Endothelial cell of umbilical vein (primary cell): Measurements from ENCODE around the gene DENND1A. TPM values are rescaled to one million over a fixed set of nuclear protein-coding genes. Genes with fewer than 3 reads are reported as not detected.

ENCODE experiments used
- BruUV-seq: library from RNA; stranded (reverse); fragments of 400-500 nt; replicated peaks from 2 replicates; lab custom pipeline; 2021; lab: Mats Ljungman, UMichigan
- CTCF ChIA-PET: fragments of 300-600, 350-600 bp; sonication (Branson Sonifier 250); formaldehyde crosslinking; loops from one replicate; lab custom pipeline; 2021; ENCODE audit warnings: antibody characterized with exemption, inconsistent platforms; lab: Charles Lee
- POLR2A ChIA-PET: fragments of 300-600, 350-600 bp; sonication (Branson Sonifier 250); formaldehyde crosslinking; loops from one replicate; lab custom pipeline; 2021; ENCODE audit warnings: antibody characterized with exemption, inconsistent platforms; lab: Charles Lee
- DNase-seq: peaks from one replicate; pipeline ENCODE4 v3.0.0-alpha.2; 2011; ENCODE audit warnings: low read depth, low spot score
- FAIRE-seq: peaks from 2 replicates; lab custom pipeline; 2011; peaks lifted over from hg19 to GRCh38; lab: Jason Lieb, UNC
- H2AFZ ChIP-seq: 2 replicates; pipeline ENCODE4 v1.6.0; 2012; ENCODE audit warnings: low read depth, low read length, control low read depth, inconsistent platforms
- H3K27ac ChIP-seq: 2 replicates; pipeline ENCODE4 v1.5.1; 2011; ENCODE audit warnings: low read depth, mild to moderate bottlenecking, control low read depth, low read length, moderate library complexity; ENCODE audit not compliant: insufficient read depth
- H3K27me3 ChIP-seq, 2 experiments: 2 replicates each; pipeline versions ENCODE4 v1.6.0 to v1.6.1; 2011; ENCODE audit warnings: low read length in 2 of 2, mixed read lengths in 1 of 2; ENCODE audit not compliant: control insufficient read depth in 2 of 2, insufficient read depth in 2 of 2
- H3K36me3 ChIP-seq, 2 experiments: 2 replicates in 1 of 2; 3 replicates in 1 of 2; pipeline ENCODE4 v1.5.1; 2011; ENCODE audit warnings: low read length in 2 of 2, mild to moderate bottlenecking in 1 of 2, moderate library complexity in 1 of 2; ENCODE audit not compliant: control insufficient read depth in 2 of 2, insufficient read depth in 2 of 2; ENCODE audit errors: extremely low read depth in 1 of 2
- H3K4me1 ChIP-seq: 3 replicates; pipeline ENCODE4 v1.5.1; 2011; ENCODE audit warnings: mild to moderate bottlenecking, low read length; ENCODE audit not compliant: control insufficient read depth, insufficient read depth; ENCODE audit errors: extremely low read depth
- H3K4me2 ChIP-seq: 2 replicates; pipeline ENCODE4 v1.6.1; 2011; ENCODE audit warnings: low read length, control low read depth, mixed read lengths; ENCODE audit not compliant: insufficient read depth
- H3K4me3 ChIP-seq, 3 experiments: fragments of 200-600 bp in 1 of 3; sonication (generic), shearing (Covaris generic) in 1 of 3; replicated peaks in 1 of 3; 2 replicates each; pipeline ENCODE4 v1.5.1; 2011 to 2016; ENCODE audit warnings: control low read depth in 3 of 3, low read length in 3 of 3, mild to moderate bottlenecking in 2 of 3, inconsistent platforms in 1 of 3, low read depth in 1 of 3, moderate library complexity in 1 of 3; ENCODE audit not compliant: insufficient read depth in 1 of 3
- H3K79me2 ChIP-seq: 2 replicates; pipeline ENCODE4 v1.6.0; 2012; ENCODE audit warnings: low read length, inconsistent platforms; ENCODE audit not compliant: control insufficient read depth, insufficient read depth
- H3K9ac ChIP-seq: replicated peaks from 2 replicates; pipeline ENCODE3; 2011; ENCODE audit warnings: low read length, control low read depth; ENCODE audit not compliant: insufficient read depth; ENCODE audit errors: extremely low read depth
- H3K9me1 ChIP-seq: replicated peaks from 3 replicates; pipeline ENCODE4 v1.6.0; 2011; ENCODE audit warnings: mild to moderate bottlenecking, low read length; ENCODE audit not compliant: control insufficient read depth, insufficient read depth; ENCODE audit errors: extremely low read depth
- H3K9me3 ChIP-seq: replicated peaks from 2 replicates; pipeline ENCODE4 v1.5.1; 2012; ENCODE audit warnings: low read length, inconsistent platforms; ENCODE audit not compliant: control insufficient read depth, insufficient read depth
- H4K20me1 ChIP-seq: replicated peaks from 2 replicates; pipeline ENCODE3; 2011; ENCODE audit warnings: mild to moderate bottlenecking, low read length; ENCODE audit not compliant: control insufficient read depth, insufficient read depth; ENCODE audit errors: extremely low read depth
- EZH2 ChIP-seq: IDR thresholded peaks from 2 replicates; pipeline ENCODE4 v1.6.1; 2012; ENCODE audit warnings: borderline replicate concordance, low read depth, mild to moderate bottlenecking, moderate library complexity, low read length, inconsistent platforms; ENCODE audit not compliant: severe bottlenecking
- FOS ChIP-seq: IDR thresholded peaks from 2 replicates; pipeline ENCODE4 v1.6.1; 2011; ENCODE audit warnings: mild to moderate bottlenecking, low read length, moderate library complexity, borderline replicate concordance; ENCODE audit not compliant: insufficient read depth
- GATA2 ChIP-seq: IDR thresholded peaks from 2 replicates; pipeline ENCODE4 v1.7.0; 2011; ENCODE audit warnings: low read depth, mild to moderate bottlenecking, moderate library complexity, mixed read lengths, low read length; ENCODE audit not compliant: insufficient read length, insufficient read depth
- JUN ChIP-seq: IDR thresholded peaks from 2 replicates; pipeline ENCODE4 v1.6.1; 2011; ENCODE audit warnings: borderline replicate concordance, low read depth; ENCODE audit not compliant: insufficient read length, insufficient read depth
- MYC ChIP-seq: IDR thresholded peaks from one replicate; pipeline ENCODE4 v1.6.1; 2011; ENCODE audit warnings: mild to moderate bottlenecking, low read depth, low read length
- POLR2A ChIP-seq: IDR thresholded peaks from 2 replicates; pipeline ENCODE4 v1.6.1; 2012; ENCODE audit warnings: low read depth, mild to moderate bottlenecking, control low read depth, low read length
- POLR2AphosphoS5 ChIP-seq: IDR thresholded peaks from 2 replicates; pipeline ENCODE4 v1.6.1; 2012; ENCODE audit warnings: low read depth, mild to moderate bottlenecking, control low read depth, low read length, moderate library complexity; ENCODE audit not compliant: insufficient read depth
- dilution Hi-C: fragments of 300-500 bp; cut with MboI; formaldehyde crosslinking; loops from one replicate; pipeline ENCODE4 v1.15.0; 2019; ENCODE audit warnings: low sequenced_read_pairs; ENCODE audit not compliant: extremely low pct_ligation_motif_present
- intact Hi-C: fragments of 100-400 bp; cut with micrococcal nuclease; formaldehyde crosslinking; loops from one replicate; pipeline ENCODE4 v1.10.0; 2022
- polyA plus RNA-seq, 4 experiments: library from polyadenylated mRNA; depleted of rRNA in 3 of 4; stranded (reverse) in 3 of 4; unstranded in 1 of 4; fragments of >200 nt; gene quantifications; 2 replicates each; pipeline versions ENCODE4 v1.2.1 to v1.2.3, GENCODE V29; 2011 to 2012; ENCODE audit warnings: missing spikeins in 1 of 4
- total RNA-seq: library from RNA; stranded (reverse); gene quantifications from 2 replicates; pipeline ENCODE4 v1.2.3, GENCODE V29; 2021
- TF ChIP-seq, protein P1 (sequence below): IDR thresholded peaks from 2 replicates; pipeline ENCODE4 v1.6.1; 2011; ENCODE audit not compliant: insufficient read depth, insufficient read length
- TF ChIP-seq, protein P2 (sequence below), 2 donors: IDR thresholded peaks; 1 replicate in 1 of 2; 2 replicates in 1 of 2; pipeline ENCODE4 v1.5.1; 2011; ENCODE audit warnings: low read length in 2 of 2, mild to moderate bottlenecking in 2 of 2, moderate library complexity in 2 of 2, control low read depth in 1 of 2, inconsistent platforms in 1 of 2, low read depth in 1 of 2; ENCODE audit not compliant: insufficient read depth in 1 of 2; ENCODE audit errors: extremely low read depth in 1 of 2

The DENND1A gene
- total and polyA plus RNA-seq, 2 donors (not counting 3 experiments of a cell fraction or from before 2014, with no cell fraction given), result 18.5 to 24.5 TPM

DNA sequence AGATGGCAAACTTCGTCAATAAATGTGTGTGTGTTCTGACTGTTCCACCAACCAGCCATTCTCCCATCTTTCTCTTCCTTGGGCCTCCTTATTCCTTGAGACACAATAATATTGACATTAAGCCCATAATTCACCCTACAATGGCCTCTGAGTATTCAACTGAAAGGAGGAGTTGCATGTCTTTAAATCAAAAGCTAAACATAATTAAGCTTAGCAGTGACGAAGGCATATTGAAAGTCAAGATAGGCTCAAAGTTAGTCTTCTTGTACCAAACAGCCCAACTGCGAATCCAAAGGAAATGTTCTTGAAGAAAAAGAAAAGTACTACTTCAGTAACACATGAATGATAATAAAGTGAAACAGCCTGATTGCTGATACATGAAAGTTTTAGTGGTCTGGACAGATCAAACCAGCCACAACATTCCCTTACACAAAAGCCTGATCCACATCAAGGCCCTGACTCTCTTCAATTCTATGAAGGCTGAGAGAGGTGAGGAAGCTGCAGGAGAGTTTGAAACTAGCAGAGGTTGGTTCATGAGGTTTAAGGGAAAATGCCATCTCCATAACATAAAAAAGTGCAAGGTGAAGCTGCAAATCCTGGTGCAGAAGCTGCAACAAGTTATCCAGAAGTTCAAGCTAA lies 81.4 kb downstream of the DENND1A start:
- TF ChIP-seq MYC, result no peak
- TF ChIP-seq, protein P1, sequence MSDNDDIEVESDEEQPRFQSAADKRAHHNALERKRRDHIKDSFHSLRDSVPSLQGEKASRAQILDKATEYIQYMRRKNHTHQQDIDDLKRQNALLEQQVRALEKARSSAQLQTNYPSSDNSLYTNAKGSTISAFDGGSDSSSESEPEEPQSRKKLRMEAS, result no peak
- no peak for TF ChIP-seq POLR2A
- no peak for TF ChIP-seq JUN
- no peak for TF ChIP-seq EZH2
- no peak for TF ChIP-seq POLR2AphosphoS5
- TF ChIP-seq FOS, result no peak
- no peak for TF ChIP-seq GATA2
- TF ChIP-seq, protein P2, sequence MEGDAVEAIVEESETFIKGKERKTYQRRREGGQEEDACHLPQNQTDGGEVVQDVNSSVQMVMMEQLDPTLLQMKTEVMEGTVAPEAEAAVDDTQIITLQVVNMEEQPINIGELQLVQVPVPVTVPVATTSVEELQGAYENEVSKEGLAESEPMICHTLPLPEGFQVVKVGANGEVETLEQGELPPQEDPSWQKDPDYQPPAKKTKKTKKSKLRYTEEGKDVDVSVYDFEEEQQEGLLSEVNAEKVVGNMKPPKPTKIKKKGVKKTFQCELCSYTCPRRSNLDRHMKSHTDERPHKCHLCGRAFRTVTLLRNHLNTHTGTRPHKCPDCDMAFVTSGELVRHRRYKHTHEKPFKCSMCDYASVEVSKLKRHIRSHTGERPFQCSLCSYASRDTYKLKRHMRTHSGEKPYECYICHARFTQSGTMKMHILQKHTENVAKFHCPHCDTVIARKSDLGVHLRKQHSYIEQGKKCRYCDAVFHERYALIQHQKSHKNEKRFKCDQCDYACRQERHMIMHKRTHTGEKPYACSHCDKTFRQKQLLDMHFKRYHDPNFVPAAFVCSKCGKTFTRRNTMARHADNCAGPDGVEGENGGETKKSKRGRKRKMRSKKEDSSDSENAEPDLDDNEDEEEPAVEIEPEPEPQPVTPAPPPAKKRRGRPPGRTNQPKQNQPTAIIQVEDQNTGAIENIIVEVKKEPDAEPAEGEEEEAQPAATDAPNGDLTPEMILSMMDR (IDR thresholded peaks at IDR 0.05; ENCODE audit: extremely low read depth in 1 of 2, insufficient read depth in 1 of 2, low read depth in 1 of 2, low read length in 2 of 2), result no peak
- Histone ChIP-seq H3K9me1 (no peaks in the 10 kb centered on the region), H2AFZ (no peak overlapping the region), H3K36me3 (no peaks in the 10 kb centered on the region), H3K4me3 (no peak overlapping the region), H3K9me3 (no peaks in the 10 kb centered on the region), H4K20me1 (no peaks in the 10 kb centered on the region), H3K27me3 (no peaks in the 10 kb centered on the region), H3K79me2 (no peaks in the 10 kb centered on the region), H3K4me2 (no peak overlapping the region), H3K9ac (no peak overlapping the region), H3K27ac (no peak overlapping the region), H3K4me1 (no peaks in the 10 kb centered on the region)
- intact Hi-C loops (no loop called here), dilution Hi-C loops (no loop called here)
- ChIA-PET POLR2A (no interaction called here), CTCF (interaction anchor here (0.9 kb wide), 1 partner anchor 228 kb away, joined by 3 read pairs; no protein-coding TSS in a partner anchor)
- FAIRE-seq (no peak), DNase-seq (no peak)
- BruUV-seq, result no TSS peak
